AG09319 (cell line): ENCODE results near the gene TTC28.

Experiments used
- DNase-seq: peaks from one replicate; pipeline ENCODE4 v3.0.0-alpha.2; 2010; ENCODE audit warnings: low read depth; ENCODE audit errors: extremely low read depth
- CTCF ChIP-seq: IDR thresholded peaks from 2 replicates; pipeline ENCODE4 v1.5.1; 2011; ENCODE audit warnings: low read depth, mild to moderate bottlenecking, inconsistent platforms, low read length, moderate library complexity

Gene TTC28

GRCh38 chr22:28656181-28656580, 23.5 kb downstream of the TTC28 start:
- no peak for TF ChIP-seq CTCF
- DNase-seq = no peak

GRCh38 chr22:28650463-28650862, 29.2 kb downstream of the TTC28 start:
- DNase-seq = no peak
- TF ChIP-seq CTCF = no peak

GRCh38 chr22:28648792-28649191, 30.8 kb downstream of the TTC28 start:
- TF ChIP-seq CTCF = no peak
- DNase-seq = no peak

- no peak for TF ChIP-seq CTCF
- DNase-seq = no peak
Measured at GRCh38 chr22:28647216-28647615, 32.4 kb downstream of the TTC28 start.

GRCh38 chr22:28639321-28639720, 40.3 kb downstream of the TTC28 start:
- no peak for DNase-seq

GRCh38 chr22:28637225-28637624, 42.4 kb downstream of the TTC28 start:
- no peak for DNase-seq
- TF ChIP-seq CTCF = no peak

More at GRCh38 chr22:28639321-28639720, 40.3 kb downstream of the TTC28 start:
- TF ChIP-seq CTCF = no peak

- no peak for DNase-seq
- no peak for TF ChIP-seq CTCF
Measured at GRCh38 chr22:28630177-28630574, 49.5 kb downstream of the TTC28 start.
